HG03095 (cell line): ENCODE measurements around the gene CCDC7.
"Not testable (repeated sequence)": the region's sequence is repeated elsewhere in the genome, so short reads cannot be mapped to it uniquely, and the experiment has no call there.

Source experiments
- ATAC-seq: cut with Tn5 transposase; IDR thresholded peaks from one replicate; pipeline ENCODE4 v1.9.1; 2021; ENCODE audit warnings: moderate library complexity; ENCODE audit not compliant: unreplicated experiment

CCDC7 gene

GRCh38 chr10:32445740-32446535 is at the start of gene CCDC7:
Gene CCDC7, plus strand, starts transcription at chr10:32446140. Its CDS starts 5,503 bp downstream, at chr10:32451643.
- ATAC-seq = peak; percentile 98

- not testable (repeated sequence) for ATAC-seq
Measured at GRCh38 chr10:32397163-32397562, 48.8 kb upstream of the CCDC7 start.

- ATAC-seq = not testable (repeated sequence)
Measured at GRCh38 chr10:32399720-32400119, 46.2 kb upstream of the CCDC7 start.

- no peak for ATAC-seq
Measured at GRCh38 chr10:32400961-32401360, 45.0 kb upstream of the CCDC7 start.

GRCh38 chr10:32402499-32402898 is 43.4 kb upstream of the CCDC7 start:
- no peak for ATAC-seq

- no peak for ATAC-seq
Measured at GRCh38 chr10:32403091-32403490, 42.8 kb upstream of the CCDC7 start.

GRCh38 chr10:32408690-32409089 is 37.2 kb upstream of the CCDC7 start:
- no peak for ATAC-seq

- no peak for ATAC-seq
Measured at GRCh38 chr10:32409741-32410140, 36.2 kb upstream of the CCDC7 start.

- no peak for ATAC-seq
Measured at GRCh38 chr10:32410569-32410968, 35.4 kb upstream of the CCDC7 start.

- no peak for ATAC-seq
Measured at GRCh38 chr10:32411797-32412498, 34.0 kb upstream of the CCDC7 start.

GRCh38 chr10:32412499-32412853 is 33.5 kb upstream of the CCDC7 start:
- ATAC-seq = no peak

GRCh38 chr10:32413513-32413912 is 32.4 kb upstream of the CCDC7 start:
- no peak for ATAC-seq

- no peak for ATAC-seq
Measured at GRCh38 chr10:32415361-32415760, 30.6 kb upstream of the CCDC7 start.

- no peak for ATAC-seq
Measured at GRCh38 chr10:32417911-32418547, 27.9 kb upstream of the CCDC7 start.

- ATAC-seq = no peak
Measured at GRCh38 chr10:32418572-32418971, 27.4 kb upstream of the CCDC7 start.

- ATAC-seq = no peak
Measured at GRCh38 chr10:32419615-32420014, 26.3 kb upstream of the CCDC7 start.

- ATAC-seq = no peak
Measured at GRCh38 chr10:32426186-32426585, 19.8 kb upstream of the CCDC7 start.

- ATAC-seq = no peak
Measured at GRCh38 chr10:32433542-32433941, 12.4 kb upstream of the CCDC7 start.

GRCh38 chr10:32436215-32436614 is 9.7 kb upstream of the CCDC7 start:
- ATAC-seq = no peak

- no peak for ATAC-seq
Measured at GRCh38 chr10:32437334-32437733, 8.6 kb upstream of the CCDC7 start.

GRCh38 chr10:32445036-32445435 is 904 bp upstream of the CCDC7 start:
- ATAC-seq = no peak
